ENCODE measurements around the gene ERVFRD-1.
A peak's percentile ranks its signal among the peaks of the same experiment; 100 is the strongest.

The ERVFRD-1 gene

DNA sequence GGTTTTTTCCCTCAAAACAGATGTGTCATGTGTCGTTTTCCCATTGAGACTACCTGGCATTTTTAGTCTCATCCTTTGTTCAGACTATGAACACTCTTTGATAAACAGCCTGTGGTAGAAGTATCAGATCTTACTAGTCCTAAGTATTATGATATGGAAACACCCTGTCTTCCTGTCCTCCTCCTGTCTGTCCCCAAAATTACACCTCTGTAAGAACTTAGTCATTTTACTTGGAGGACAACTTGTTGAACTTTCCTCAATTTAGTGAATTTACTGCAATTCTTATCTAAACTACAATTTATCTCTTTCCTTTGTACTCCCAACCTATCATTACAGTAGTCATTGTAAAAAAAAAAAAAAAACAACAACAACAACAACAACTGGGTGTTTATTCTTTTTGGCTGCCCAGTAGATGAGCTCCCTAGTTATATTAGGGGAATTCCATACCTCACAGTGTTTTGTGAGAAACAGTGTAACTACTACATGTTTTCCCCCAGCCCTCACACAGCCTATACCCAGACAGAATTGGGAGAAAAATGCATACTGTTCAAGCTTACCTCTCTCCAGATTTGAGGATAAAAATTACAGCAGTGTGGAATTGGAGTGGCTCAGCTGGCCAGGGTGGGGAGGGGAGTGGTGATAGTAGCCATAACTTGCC lies 18.5 kb upstream of the ERVFRD-1 start:
- H3K4me3 ChIP-seq (ENCODE audit: low read depth, low read length): no peak overlapping the region
- no peak for DNase-seq (ENCODE audit: low read depth)
- TF ChIP-seq, protein P1, sequence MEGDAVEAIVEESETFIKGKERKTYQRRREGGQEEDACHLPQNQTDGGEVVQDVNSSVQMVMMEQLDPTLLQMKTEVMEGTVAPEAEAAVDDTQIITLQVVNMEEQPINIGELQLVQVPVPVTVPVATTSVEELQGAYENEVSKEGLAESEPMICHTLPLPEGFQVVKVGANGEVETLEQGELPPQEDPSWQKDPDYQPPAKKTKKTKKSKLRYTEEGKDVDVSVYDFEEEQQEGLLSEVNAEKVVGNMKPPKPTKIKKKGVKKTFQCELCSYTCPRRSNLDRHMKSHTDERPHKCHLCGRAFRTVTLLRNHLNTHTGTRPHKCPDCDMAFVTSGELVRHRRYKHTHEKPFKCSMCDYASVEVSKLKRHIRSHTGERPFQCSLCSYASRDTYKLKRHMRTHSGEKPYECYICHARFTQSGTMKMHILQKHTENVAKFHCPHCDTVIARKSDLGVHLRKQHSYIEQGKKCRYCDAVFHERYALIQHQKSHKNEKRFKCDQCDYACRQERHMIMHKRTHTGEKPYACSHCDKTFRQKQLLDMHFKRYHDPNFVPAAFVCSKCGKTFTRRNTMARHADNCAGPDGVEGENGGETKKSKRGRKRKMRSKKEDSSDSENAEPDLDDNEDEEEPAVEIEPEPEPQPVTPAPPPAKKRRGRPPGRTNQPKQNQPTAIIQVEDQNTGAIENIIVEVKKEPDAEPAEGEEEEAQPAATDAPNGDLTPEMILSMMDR (IDR thresholded peaks at IDR 0.05; ENCODE audit: control insufficient read depth, extremely low read depth, insufficient read depth): no peak

DNA sequence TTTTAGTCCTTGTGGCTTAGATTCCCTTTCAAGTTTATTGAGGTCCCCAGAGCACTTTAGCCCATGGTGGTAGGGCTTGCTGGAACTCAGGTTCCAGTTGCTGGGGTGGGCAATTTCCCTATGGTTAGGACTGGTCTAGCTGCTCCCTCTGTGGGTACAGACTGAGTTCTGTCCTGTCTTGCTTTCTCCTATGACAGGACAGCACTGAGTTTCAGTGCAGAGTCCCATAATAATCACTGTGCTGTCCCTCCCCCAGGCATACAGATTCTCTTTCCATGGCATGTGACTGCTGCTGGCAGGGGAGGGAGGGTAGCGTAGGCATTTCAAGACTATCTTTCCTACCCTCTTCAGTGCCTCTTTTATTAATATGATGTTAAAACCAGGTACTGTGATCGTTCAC lies 17.1 kb upstream of the ERVFRD-1 start:
- DNase-seq (ENCODE audit: low read depth): no peak
- H3K4me3 ChIP-seq (ENCODE audit: low read depth, low read length): no peak overlapping the region
- TF ChIP-seq, protein P1 (IDR thresholded peaks at IDR 0.05; ENCODE audit: control insufficient read depth, extremely low read depth, insufficient read depth): no peak

DNA sequence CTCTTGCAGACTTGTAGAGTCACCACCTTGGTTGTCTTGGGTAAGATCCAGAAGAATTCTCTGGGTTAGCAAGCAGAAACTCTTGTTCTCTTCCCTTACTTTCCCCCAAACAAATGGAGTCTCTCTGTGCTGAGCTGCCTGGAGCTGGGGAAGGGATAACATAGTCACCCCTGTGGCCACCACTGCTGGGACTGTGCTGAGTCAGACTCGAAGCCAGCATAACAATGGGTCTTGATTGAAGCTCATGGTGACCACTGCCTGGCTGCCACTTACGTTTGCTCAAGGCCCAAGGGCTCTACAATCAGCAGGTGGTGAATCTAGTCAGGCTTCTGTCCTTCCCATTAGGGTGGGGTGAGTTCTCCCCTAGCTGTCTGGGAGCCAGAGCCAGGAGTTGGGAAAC lies 15.4 kb upstream of the ERVFRD-1 start:
- DNase-seq (ENCODE audit: low read depth): peak; percentile 68
- TF ChIP-seq, protein P1 (IDR thresholded peaks at IDR 0.05; ENCODE audit: control insufficient read depth, extremely low read depth, insufficient read depth): no peak

GRCh38 chr6:11123978-11124377 lies 12.5 kb upstream of the ERVFRD-1 start:
- DNase-seq (ENCODE audit: low read depth): no peak
- TF ChIP-seq, protein P1 (IDR thresholded peaks at IDR 0.05; ENCODE audit: control insufficient read depth, extremely low read depth, insufficient read depth): no peak
- H3K4me3 ChIP-seq (ENCODE audit: low read depth, low read length): no peak overlapping the region

More for the DNA sequence above, 15.4 kb upstream of the ERVFRD-1 start:
- H3K4me3 ChIP-seq (ENCODE audit: low read depth, low read length): no peak overlapping the region

GRCh38 chr6:11122380-11122779 lies 10.9 kb upstream of the ERVFRD-1 start:
- DNase-seq (ENCODE audit: low read depth): no peak
- no peak overlapping the region for H3K4me3 ChIP-seq (ENCODE audit: low read depth, low read length)
- TF ChIP-seq, protein P1 (IDR thresholded peaks at IDR 0.05; ENCODE audit: control insufficient read depth, extremely low read depth, insufficient read depth): no peak

GRCh38 chr6:11121851-11122250 lies 10.3 kb upstream of the ERVFRD-1 start:
- no peak for DNase-seq (ENCODE audit: low read depth)
- TF ChIP-seq, protein P1 (IDR thresholded peaks at IDR 0.05; ENCODE audit: control insufficient read depth, extremely low read depth, insufficient read depth): no peak
- H3K4me3 ChIP-seq (ENCODE audit: low read depth, low read length): no peak overlapping the region
